ENCODE measurements around the gene TMEM267. TPM values are rescaled to one million over a fixed set of nuclear protein-coding genes. Genes with fewer than 3 reads are reported as not detected.
A peak's percentile ranks its signal among the peaks of the same experiment; 100 is the strongest.

The TMEM267 gene
- total and polyA plus RNA-seq, 4 donors = 2.3 to 5.4 (median 3.8) TPM

DNA sequence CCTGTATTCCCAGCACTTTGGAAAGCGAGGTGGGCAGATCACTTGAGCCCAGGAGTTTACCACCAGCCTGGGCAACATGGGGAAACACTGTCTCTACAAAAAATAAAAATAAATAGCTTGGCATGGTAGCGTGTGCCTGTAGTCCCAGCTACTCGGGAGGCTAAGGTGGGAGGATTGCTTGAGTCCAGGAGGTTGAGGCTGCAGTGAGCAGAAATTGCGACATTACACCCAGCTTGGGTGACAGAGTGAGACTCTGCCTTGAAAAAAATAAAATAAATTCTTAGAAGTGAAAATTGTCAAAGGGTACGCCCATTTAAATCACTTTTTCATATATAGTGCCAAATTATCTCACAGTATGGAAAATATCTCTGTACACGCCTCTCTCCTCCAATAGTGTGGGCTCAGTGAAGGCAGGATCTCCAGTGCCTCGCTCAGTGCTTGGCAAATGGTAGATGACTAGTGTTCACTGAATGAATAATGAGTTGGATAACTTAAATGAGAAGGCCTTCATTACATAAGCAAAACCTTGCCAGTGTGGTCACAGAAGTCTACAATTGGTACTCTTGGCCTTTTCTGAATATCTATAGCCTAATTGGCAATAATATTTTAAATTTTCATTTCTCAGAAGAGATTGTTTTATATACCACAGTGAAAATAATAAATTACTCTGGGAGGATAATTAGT lies 62.1 kb downstream of the TMEM267 start:
- no peaks in the 10 kb centered on the region for H3K27me3 ChIP-seq (ENCODE audit: control insufficient read depth in 4 of 4, insufficient read depth in 4 of 4, low read length in 3 of 4)
- H3K9me3 ChIP-seq (ENCODE audit: control insufficient read depth in 4 of 4, low read length in 3 of 4) = no peaks in the 10 kb centered on the region
- DNase-seq (ENCODE audit: low spot score) = no peak
- WGBS = 91% methylated on average over 7 of the region's 7 CpGs
- TF ChIP-seq CTCF (IDR thresholded peaks at IDR 0.05; ENCODE audit: low read depth, low read length, missing input control) = no peak
- no peak for TF ChIP-seq TAF1 (conservative IDR thresholded peaks at IDR 0.05)
- TF ChIP-seq ZBTB33 (IDR thresholded peaks at IDR 0.05) = no peak
- no peak for TF ChIP-seq HNF4G (IDR thresholded peaks at IDR 0.05)
- TF ChIP-seq JUND (IDR thresholded peaks at IDR 0.05) = no peak
- no peak for TF ChIP-seq FOXA2 (IDR thresholded peaks at IDR 0.05)
- no peak for TF ChIP-seq MAX (IDR thresholded peaks at IDR 0.05)
- TF ChIP-seq RAD21 (IDR thresholded peaks at IDR 0.05) = no peak
- TF ChIP-seq FOXA1 (IDR thresholded peaks at IDR 0.05) = no peak
- no peak for TF ChIP-seq HNF4A (conservative IDR thresholded peaks at IDR 0.05)
- TF ChIP-seq YY1 (IDR thresholded peaks at IDR 0.05) = no peak
- no peak for TF ChIP-seq EGR1 (IDR thresholded peaks at IDR 0.05; ENCODE audit: low read depth in 2 of 2)
- no peak for TF ChIP-seq REST (IDR thresholded peaks at IDR 0.05)
- no peak for TF ChIP-seq NR2F2 (IDR thresholded peaks at IDR 0.05)
- TF ChIP-seq SP1 (IDR thresholded peaks at IDR 0.05) = no peak
- TF ChIP-seq GABPA (IDR thresholded peaks at IDR 0.05 in 1 of 2, conservative IDR thresholded peaks at IDR 0.05 in 1 of 2) = no peak
- no peak for TF ChIP-seq RXRA (IDR thresholded peaks at IDR 0.05)
- no peaks in the 10 kb centered on the region for H3K36me3 ChIP-seq (ENCODE audit: control insufficient read depth in 4 of 4, insufficient read depth in 3 of 4, low read depth in 1 of 4, low read length in 3 of 4)
- peaks cover 0 to 9% (median 2%) of the 10 kb centered on the region in 4 donors for H3K4me1 ChIP-seq (ENCODE audit: control insufficient read depth in 4 of 4, insufficient read depth in 4 of 4, low read length in 3 of 4)
- H3K9ac ChIP-seq (ENCODE audit: low read depth in 1 of 2, low read length in 2 of 2) = no peak overlapping the region
- no peak overlapping the region for H3K4me3 ChIP-seq (ENCODE audit: low read depth in 1 of 3, low read length in 3 of 3)
- H3K27ac ChIP-seq (ENCODE audit: low read depth in 1 of 2, low read length in 2 of 2) = peak overlapping the region; percentile 4 to 44
